Measurements from ENCODE around the gene C1R. TPM values are rescaled to one million over a fixed set of nuclear protein-coding genes. Genes with fewer than 3 reads are reported as not detected.

The C1R gene
- total RNA-seq, 2 experiments from 2014 or later, result 0.30 TPM; not detected in 1

- no peaks in the 10 kb centered on the region for H4K20me1 ChIP-seq (ENCODE audit: insufficient read depth, low read length)
- BruUV-seq (replicated peaks), result no TSS peak
- intact Hi-C loops (cut with micrococcal nuclease; ENCODE audit: unreplicated experiment), result no loop called here
- H3K36me3 ChIP-seq (ENCODE audit: insufficient read depth, low read length), result no peaks in the 10 kb centered on the region
- H3K79me2 ChIP-seq (ENCODE audit: insufficient read depth, low read depth, low read length), result no peaks in the 10 kb centered on the region
- no peak for TF ChIP-seq EZH2phosphoT487 (IDR thresholded peaks at IDR 0.05; ENCODE audit: borderline replicate concordance, low read depth, low read length)
- no peak for TF ChIP-seq CTCF (conservative IDR thresholded peaks at IDR 0.05; ENCODE audit: low read length)
- no peak overlapping the region for H3K4me2 ChIP-seq (ENCODE audit: low read length)
- no peak overlapping the region for H3K4me3 ChIP-seq (ENCODE audit: low read depth, low read length, poor library complexity, severe bottlenecking)
- no peak overlapping the region for H3K27ac ChIP-seq (ENCODE audit: low read depth, low read length, poor library complexity, severe bottlenecking)
- H2AFZ ChIP-seq (ENCODE audit: low read length), result no peak overlapping the region
- POLR2A ChIA-PET, result interaction anchor here (1.2 kb wide), 1 partner anchor 26 kb away, joined by 3 read pairs; no protein-coding TSS in a partner anchor
- H3K9me2 ChIP-seq (ENCODE audit: insufficient read depth, low read length), result no peaks in the 10 kb centered on the region
- no peaks in the 10 kb centered on the region for H3K9me3 ChIP-seq (ENCODE audit: low read length)
- DNase-seq (ENCODE audit: low spot score), result no peak
- no peaks in the 10 kb centered on the region for H3K4me1 ChIP-seq (ENCODE audit: insufficient read depth, low read length, poor library complexity, severe bottlenecking)
- CTCF ChIA-PET (ENCODE audit: unreplicated experiment), result no interaction called here
These were observed 16.3 kb downstream of the C1R start for GRCh38 chr12:7075939-7076338.

GRCh38 chr12:7075518-7075917 is 16.7 kb downstream of the C1R start:
- H3K4me2 ChIP-seq (ENCODE audit: low read length), result no peak overlapping the region
- BruUV-seq (replicated peaks), result no TSS peak
- no peak overlapping the region for H3K27ac ChIP-seq (ENCODE audit: low read depth, low read length, poor library complexity, severe bottlenecking)
- TF ChIP-seq CTCF (conservative IDR thresholded peaks at IDR 0.05; ENCODE audit: low read length), result no peak
- no peak for TF ChIP-seq EZH2phosphoT487 (IDR thresholded peaks at IDR 0.05; ENCODE audit: borderline replicate concordance, low read depth, low read length)
- H3K9me3 ChIP-seq (ENCODE audit: low read length), result no peaks in the 10 kb centered on the region
- H3K79me2 ChIP-seq (ENCODE audit: insufficient read depth, low read depth, low read length), result no peaks in the 10 kb centered on the region
- H3K9me2 ChIP-seq (ENCODE audit: insufficient read depth, low read length), result no peaks in the 10 kb centered on the region
- POLR2A ChIA-PET, result interaction anchor here (1.2 kb wide), 1 partner anchor 25 kb away, joined by 3 read pairs; no protein-coding TSS in a partner anchor
- intact Hi-C loops (cut with micrococcal nuclease; ENCODE audit: unreplicated experiment), result no loop called here
- no peak for DNase-seq (ENCODE audit: low spot score)
- no peaks in the 10 kb centered on the region for H4K20me1 ChIP-seq (ENCODE audit: insufficient read depth, low read length)
- CTCF ChIA-PET (ENCODE audit: unreplicated experiment), result no interaction called here
- no peak overlapping the region for H2AFZ ChIP-seq (ENCODE audit: low read length)
- H3K4me1 ChIP-seq (ENCODE audit: insufficient read depth, low read length, poor library complexity, severe bottlenecking), result no peaks in the 10 kb centered on the region
- H3K4me3 ChIP-seq (ENCODE audit: low read depth, low read length, poor library complexity, severe bottlenecking), result no peak overlapping the region
- H3K36me3 ChIP-seq (ENCODE audit: insufficient read depth, low read length), result no peaks in the 10 kb centered on the region

- Histone ChIP-seq H3K4me3 (ENCODE audit: low read depth, low read length, poor library complexity, severe bottlenecking) (no peak overlapping the region), H2AFZ (ENCODE audit: low read length) (no peak overlapping the region), H3K4me2 (ENCODE audit: low read length) (no peak overlapping the region), H3K27ac (ENCODE audit: low read depth, low read length, poor library complexity, severe bottlenecking) (no peak overlapping the region), H3K9me3 (ENCODE audit: low read length) (no peaks in the 10 kb centered on the region), H3K36me3 (ENCODE audit: insufficient read depth, low read length) (no peaks in the 10 kb centered on the region), H3K4me1 (ENCODE audit: insufficient read depth, low read length, poor library complexity, severe bottlenecking) (no peaks in the 10 kb centered on the region), H3K9me2 (ENCODE audit: insufficient read depth, low read length) (no peaks in the 10 kb centered on the region), H4K20me1 (ENCODE audit: insufficient read depth, low read length) (no peaks in the 10 kb centered on the region), H3K79me2 (ENCODE audit: insufficient read depth, low read depth, low read length) (no peaks in the 10 kb centered on the region)
- no peak for DNase-seq (ENCODE audit: low spot score)
- intact Hi-C loops (cut with micrococcal nuclease; ENCODE audit: unreplicated experiment), result no loop called here
- CTCF ChIA-PET (ENCODE audit: unreplicated experiment), result interaction anchor here (0.5 to 0.6 kb wide), 2 partner anchors 40 to 87 kb away, joined by 3 to 4 read pairs; no protein-coding TSS in a partner anchor
- POLR2A ChIA-PET, result interaction anchor here (0.7 to 1.0 kb wide), 2 partner anchors 20 to 69 kb away, joined by 3 read pairs; no protein-coding TSS in a partner anchor
- BruUV-seq (replicated peaks), result no TSS peak
- TF ChIP-seq EZH2phosphoT487 (IDR thresholded peaks at IDR 0.05; ENCODE audit: borderline replicate concordance, low read depth, low read length) (no peak), CTCF (conservative IDR thresholded peaks at IDR 0.05; ENCODE audit: low read length) (no peak)
These were observed 18.3 kb downstream of the C1R start for GRCh38 chr12:7073946-7074345.
